ENCODE measurements around the gene SMG6.

DNA sequence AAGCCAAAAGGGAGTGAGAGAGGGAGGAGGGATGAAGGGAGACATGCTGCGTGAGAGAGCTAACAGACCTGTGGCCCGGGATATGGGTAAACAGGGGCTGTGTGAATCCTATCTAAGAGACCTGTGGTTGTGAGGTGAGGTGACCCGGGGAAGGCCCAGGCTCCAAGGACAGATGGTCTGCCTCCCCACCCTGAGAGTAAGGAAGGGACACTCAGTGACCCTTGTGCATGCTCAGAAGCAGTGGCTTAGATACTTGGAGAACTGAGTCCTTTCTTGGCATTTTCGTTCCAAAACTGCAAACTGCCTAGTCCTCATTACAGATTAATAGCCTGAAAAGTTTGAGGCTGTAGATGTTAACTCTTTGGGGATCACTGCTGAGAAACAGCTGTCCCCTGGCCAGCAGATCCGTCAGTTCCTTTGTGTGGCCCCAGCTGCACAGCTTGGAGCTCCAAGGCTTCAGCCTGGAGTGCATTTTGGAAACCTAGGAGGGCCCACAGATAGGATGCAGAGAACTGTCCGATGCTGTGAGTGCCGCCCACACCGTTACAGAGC is 121.6 kb downstream of the SMG6 start:
- TF ChIP-seq, protein P1, sequence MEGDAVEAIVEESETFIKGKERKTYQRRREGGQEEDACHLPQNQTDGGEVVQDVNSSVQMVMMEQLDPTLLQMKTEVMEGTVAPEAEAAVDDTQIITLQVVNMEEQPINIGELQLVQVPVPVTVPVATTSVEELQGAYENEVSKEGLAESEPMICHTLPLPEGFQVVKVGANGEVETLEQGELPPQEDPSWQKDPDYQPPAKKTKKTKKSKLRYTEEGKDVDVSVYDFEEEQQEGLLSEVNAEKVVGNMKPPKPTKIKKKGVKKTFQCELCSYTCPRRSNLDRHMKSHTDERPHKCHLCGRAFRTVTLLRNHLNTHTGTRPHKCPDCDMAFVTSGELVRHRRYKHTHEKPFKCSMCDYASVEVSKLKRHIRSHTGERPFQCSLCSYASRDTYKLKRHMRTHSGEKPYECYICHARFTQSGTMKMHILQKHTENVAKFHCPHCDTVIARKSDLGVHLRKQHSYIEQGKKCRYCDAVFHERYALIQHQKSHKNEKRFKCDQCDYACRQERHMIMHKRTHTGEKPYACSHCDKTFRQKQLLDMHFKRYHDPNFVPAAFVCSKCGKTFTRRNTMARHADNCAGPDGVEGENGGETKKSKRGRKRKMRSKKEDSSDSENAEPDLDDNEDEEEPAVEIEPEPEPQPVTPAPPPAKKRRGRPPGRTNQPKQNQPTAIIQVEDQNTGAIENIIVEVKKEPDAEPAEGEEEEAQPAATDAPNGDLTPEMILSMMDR (IDR thresholded peaks at IDR 0.05), result no peak
- no peak for TF ChIP-seq POLR2A (IDR thresholded peaks at IDR 0.05)
